GM18517 (cell line): ENCODE measurements around the gene ECI1.

Experiments used
- ATAC-seq: cut with Tn5 transposase; IDR thresholded peaks from one replicate; pipeline ENCODE4 v1.9.1; 2021; ENCODE audit warnings: mild to moderate bottlenecking, moderate library complexity; ENCODE audit not compliant: unreplicated experiment

ECI1 gene

GRCh38 chr16:2235234-2235651, 16.1 kb downstream of the ECI1 start:
- ATAC-seq, result no peak

- no peak for ATAC-seq
These were observed 16.6 kb downstream of the ECI1 start for GRCh38 chr16:2234813-2235170.

- no peak for ATAC-seq
These were observed 17.2 kb downstream of the ECI1 start for GRCh38 chr16:2233872-2234812.

- no peak for ATAC-seq
These were observed 18.2 kb downstream of the ECI1 start for GRCh38 chr16:2233046-2233775.

- ATAC-seq, result no peak
These were observed 19.0 kb downstream of the ECI1 start for GRCh38 chr16:2232094-2232990.

GRCh38 chr16:2231016-2231931, 20.1 kb downstream of the ECI1 start:
- ATAC-seq, result no peak

- no peak for ATAC-seq
These were observed 21.0 kb downstream of the ECI1 start for GRCh38 chr16:2230376-2230775.

- no peak for ATAC-seq
These were observed 21.6 kb downstream of the ECI1 start for GRCh38 chr16:2229632-2230250.

GRCh38 chr16:2229091-2229490, 22.3 kb downstream of the ECI1 start:
- ATAC-seq, result no peak

- ATAC-seq, result no peak
These were observed 23.1 kb downstream of the ECI1 start for GRCh38 chr16:2228161-2228824.

GRCh38 chr16:2226918-2227317, 24.5 kb downstream of the ECI1 start:
- ATAC-seq, result no peak

GRCh38 chr16:2226245-2226793, 25.1 kb downstream of the ECI1 start:
- ATAC-seq, result no peak

- ATAC-seq, result no peak
These were observed 27.4 kb downstream of the ECI1 start for GRCh38 chr16:2223942-2224486.

- ATAC-seq, result peak; percentile 88
These were observed 28.0 kb downstream of the ECI1 start, which contains the start of gene E4F1 for GRCh38 chr16:2223221-2223941. E4F1 (plus strand) TSS chr16:2223591; CDS start chr16:2223614, 23 bp downstream.

GRCh38 chr16:2216330-2216729, 35.1 kb downstream of the ECI1 start:
- ATAC-seq, result no peak

- ATAC-seq, result peak; percentile 77
These were observed 36.7 kb downstream of the ECI1 start, which contains the start of gene PGP for GRCh38 chr16:2214719-2214968. PGP (minus strand) TSS chr16:2214840; CDS start chr16:2214777, 63 bp downstream.

- ATAC-seq, result peak; percentile 20
These were observed 37.3 kb downstream of the ECI1 start for GRCh38 chr16:2213817-2214718.
